ENCODE measurements around the gene LTBP4.
"Not testable (repeated sequence)": the region's sequence is repeated elsewhere in the genome, so short reads cannot be mapped to it uniquely, and the experiment has no call there.

LTBP4 gene

GRCh38 chr19:40576151-40576584, 25.0 kb upstream of the LTBP4 start:
- peak in 4 of 6 experiments; percentile 19 to 57 (median 50) for DNase-seq

GRCh38 chr19:40576585-40577451, 24.4 kb upstream of the LTBP4 start, which contains the start of gene SHKBP1:
Gene SHKBP1, plus strand, starts transcription at chr19:40576873. Its CDS starts 27 bp downstream, at chr19:40576900.
- peak; percentile 84 to 92 (median 90) for DNase-seq

DNA sequence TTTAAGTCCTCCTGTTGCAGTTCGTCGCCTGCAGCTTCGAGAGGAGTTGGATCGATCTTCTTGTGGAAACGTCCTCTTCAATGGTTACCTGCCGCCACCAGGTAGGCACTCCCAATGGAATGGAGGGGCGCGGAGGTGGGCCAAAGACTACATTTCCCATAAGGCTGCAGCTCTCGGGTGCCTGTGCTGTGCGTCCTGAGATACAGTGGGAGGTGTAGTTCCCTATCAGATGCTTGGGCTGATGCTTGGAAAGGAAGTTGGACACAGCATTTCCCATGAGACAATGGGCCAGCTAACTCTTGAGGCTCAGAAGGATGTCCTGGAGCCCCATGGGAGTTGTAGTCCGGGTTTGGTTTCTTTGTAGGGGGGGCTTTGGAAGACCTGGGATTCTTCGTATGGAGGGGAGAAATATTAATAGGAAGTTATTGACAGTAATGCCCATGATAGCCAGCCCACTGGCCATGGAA, 22.7 kb upstream of the LTBP4 start:
- peak in 1 of 6 experiments; percentile 8 for DNase-seq

DNA sequence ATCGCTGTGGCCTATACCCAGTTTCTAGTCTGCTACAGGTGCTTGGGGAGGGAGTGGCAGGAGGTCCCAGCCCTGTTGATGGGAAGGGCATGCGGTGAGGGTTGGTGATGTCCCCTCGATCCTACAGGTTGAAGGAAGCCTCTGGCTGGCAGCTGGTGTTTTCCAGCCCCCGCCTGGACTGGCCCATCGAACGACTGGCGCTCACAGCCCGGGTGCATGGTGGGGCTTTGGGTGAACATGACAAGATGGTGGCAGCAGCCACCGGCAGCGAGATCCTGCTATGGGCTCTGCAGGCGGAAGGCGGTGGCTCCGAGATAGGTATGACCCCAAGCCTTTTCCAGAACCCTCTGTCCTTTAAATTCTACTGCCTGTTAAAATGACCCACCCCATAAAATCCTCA, 20.6 kb upstream of the LTBP4 start:
- DNase-seq = no peak

- no peak for DNase-seq
These were observed 19.6 kb upstream of the LTBP4 start for GRCh38 chr19:40581531-40581930.

DNA sequence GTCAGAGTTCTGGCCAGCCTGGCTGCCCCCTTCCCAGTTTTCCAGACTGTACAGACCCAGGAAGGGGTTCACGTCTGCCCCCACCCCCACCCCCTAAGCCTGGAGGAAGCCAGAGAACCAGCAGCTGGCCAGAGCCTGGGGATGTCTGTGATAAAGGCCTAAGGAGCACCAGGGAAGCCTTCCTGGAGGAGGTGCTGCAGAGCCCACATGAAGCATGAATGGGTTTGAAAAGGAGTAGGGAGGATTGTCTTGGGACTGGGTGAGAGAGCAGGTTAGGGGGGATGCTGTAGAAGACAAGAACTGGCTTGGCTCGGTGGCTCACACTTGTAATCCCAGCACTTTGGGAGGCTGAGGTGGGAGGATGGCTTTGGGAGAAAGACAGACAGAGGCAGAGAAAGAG, 18.7 kb upstream of the LTBP4 start:
- DNase-seq = no peak

DNA sequence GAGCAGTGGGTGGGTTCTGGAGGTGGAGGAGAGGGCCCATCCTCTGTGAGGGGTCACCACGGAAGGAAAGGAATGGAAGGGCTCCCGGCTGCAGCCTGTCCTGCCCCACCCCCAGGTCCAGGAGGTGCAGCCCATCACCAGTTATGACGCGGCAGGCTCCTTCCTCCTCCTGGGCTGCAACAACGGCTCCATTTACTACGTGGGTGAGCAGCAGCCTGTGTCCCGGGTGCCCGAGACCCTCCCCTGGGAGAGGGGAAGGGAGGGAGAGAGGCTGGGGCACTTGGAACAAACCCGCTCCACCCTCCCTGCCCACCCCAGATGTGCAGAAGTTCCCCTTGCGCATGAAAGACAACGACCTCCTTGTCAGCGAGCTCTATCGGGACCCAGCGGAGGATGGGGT, 17.9 kb upstream of the LTBP4 start:
- no peak for DNase-seq

GRCh38 chr19:40584007-40584406, 17.2 kb upstream of the LTBP4 start:
- no peak for DNase-seq

DNA sequence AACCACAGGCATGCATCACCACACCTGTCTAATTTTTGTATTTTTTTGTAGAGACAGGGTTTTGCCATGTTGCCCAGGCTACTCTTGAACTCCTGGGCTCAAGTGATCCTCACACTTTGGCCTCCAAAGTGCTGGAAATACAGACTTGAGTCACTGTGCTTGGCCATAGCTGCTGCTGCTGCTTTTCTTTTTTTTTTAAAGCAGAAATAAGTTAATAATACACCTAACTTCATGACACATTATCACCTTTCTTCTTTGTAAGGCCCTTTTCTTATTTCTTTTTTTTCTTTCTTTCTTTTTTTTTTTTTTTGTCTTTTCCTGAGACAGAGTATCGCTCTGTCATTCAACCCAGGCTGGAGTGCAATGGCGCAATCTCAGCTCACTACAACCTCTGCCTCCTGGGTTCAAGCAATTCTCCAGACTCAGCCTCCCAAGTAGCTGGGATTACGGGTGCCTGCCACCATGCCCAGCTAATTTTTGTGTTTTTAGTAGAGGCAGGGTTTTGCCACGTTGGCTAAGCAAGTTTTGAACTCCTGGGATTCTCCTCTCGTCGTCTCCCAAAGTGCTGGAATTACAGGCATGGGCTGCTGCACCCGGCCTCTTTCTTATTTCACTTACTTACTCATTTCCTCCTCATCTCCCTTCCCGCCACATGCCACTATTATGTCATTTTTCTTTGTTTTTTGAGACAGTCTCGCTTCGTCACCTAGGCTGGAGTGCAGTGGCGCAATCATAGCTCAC, 15.8 kb upstream of the LTBP4 start:
- no peak for DNase-seq

- DNase-seq = no peak
These were observed 15.2 kb upstream of the LTBP4 start for GRCh38 chr19:40585982-40586422.

DNA sequence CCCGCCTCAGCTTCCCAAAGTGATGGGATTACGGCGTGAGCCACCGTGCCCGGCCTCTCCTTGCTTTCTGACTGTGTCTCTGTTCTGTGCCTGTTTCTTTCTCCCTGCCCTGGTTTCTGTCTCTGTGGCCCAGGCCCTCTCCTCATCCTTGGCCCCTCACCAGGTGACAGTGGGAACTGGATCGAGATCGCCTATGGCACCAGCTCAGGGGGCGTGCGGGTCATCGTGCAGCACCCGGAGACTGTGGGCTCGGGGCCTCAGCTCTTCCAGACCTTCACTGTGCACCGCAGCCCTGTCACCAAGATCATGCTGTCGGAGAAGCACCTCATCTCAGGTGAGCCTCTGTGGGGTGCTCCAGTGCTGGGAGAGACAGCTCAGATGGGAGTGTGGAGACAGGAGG, 14.6 kb upstream of the LTBP4 start:
- DNase-seq = no peak

DNA sequence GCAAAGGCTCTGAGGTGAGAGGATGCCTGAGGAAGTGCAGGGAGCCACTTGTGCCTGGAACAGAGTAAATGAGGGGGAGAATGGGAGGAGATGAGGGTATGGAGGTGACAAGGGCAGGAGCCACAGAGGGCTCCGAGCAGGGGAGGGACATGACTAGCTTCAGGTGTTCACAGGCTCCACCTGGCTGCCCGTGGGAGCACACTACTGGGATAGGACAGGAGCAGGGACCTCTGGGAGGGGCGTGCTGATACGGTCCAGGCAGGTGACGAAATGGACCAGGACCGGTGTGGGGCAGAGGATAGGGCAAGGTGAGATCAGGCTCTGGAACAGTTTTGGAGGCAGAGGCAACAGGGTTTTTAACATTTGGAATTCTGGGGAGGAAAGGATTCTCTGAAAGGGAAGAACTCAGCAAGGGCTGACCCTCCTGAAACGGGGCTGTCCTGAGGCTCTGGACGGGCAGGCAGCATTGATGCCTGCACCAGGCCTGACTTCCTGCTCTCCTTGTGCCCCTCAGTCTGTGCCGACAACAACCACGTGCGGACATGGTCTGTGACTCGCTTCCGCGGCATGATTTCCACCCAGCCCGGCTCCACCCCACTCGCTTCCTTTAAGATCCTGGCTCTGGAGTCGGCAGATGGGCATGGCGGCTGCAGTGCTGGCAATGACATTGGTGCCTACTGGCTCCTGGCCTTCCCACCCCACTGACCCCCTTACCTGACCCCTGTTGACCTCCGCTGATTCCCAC, 12.9 kb upstream of the LTBP4 start:
- no peak for DNase-seq

DNA sequence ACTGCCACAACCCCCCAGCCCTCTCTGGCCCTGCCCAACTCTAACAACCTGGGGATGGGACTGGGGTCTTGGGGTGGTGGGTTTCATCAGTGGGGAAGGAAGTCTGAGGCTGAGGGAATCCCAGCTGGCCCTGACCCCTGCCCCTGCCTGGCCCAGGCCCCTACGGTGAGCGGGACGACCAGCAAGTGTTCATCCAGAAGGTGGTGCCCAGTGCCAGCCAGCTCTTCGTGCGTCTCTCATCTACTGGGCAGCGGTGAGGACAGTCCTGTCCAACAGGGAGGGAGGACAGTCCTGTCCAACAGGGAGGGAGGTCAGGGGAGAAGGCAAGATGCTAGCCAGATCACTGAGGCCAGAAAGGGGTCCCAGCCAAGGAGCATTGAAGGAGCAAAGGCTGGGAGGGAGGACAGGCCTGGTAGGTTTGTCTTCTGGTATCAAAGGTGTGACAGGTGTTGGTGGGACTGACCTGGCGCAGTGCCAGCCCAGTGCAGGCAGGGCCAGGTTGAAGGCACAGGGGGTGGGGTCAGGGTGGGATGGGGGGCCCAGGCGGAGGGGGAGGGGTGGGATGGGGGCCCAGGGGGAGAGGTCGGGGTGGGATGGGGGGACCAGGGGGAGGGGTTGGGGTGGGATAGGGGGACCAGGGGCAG, 12.1 kb upstream of the LTBP4 start:
- no peak for DNase-seq

DNA sequence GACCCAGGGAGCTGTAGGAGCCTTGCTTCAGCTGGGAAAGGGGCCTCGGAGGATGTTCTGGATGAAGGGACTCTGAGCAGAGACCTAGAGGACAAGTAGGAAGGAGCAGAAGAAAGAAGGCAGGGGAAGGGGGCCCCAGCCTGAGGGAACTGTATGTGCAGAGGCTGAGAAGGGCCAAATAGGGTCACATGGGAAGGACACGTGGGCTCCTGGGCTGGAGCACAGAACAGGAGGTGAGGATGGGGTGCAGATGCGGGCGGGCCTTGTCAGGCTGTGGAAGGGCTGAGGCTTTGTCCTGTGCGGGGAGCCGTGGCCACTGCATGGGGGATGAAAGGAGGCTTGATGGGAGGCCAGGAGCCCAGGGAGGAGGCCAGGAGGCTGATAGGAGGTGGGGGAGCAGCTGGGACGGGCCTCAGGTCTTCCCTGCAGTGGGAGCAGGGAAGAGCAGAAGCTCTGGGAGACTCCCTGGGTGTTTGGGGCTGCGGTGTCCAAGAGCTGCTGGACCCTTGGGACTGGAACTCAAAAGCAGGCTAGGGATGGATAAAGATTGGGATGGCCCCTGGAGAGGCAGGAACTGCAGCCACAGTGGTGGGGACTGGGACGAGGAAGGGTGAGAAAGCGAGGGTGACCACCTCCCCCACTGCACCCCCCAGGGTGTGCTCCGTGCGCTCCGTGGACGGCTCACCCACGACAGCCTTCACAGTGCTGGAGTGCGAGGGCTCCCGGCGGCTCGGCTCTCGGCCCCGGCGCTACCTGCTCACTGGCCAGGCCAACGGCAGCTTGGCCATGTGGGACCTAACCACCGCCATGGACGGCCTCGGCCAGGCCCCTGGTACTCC, 11.4 kb upstream of the LTBP4 start:
- DNase-seq = no peak

DNA sequence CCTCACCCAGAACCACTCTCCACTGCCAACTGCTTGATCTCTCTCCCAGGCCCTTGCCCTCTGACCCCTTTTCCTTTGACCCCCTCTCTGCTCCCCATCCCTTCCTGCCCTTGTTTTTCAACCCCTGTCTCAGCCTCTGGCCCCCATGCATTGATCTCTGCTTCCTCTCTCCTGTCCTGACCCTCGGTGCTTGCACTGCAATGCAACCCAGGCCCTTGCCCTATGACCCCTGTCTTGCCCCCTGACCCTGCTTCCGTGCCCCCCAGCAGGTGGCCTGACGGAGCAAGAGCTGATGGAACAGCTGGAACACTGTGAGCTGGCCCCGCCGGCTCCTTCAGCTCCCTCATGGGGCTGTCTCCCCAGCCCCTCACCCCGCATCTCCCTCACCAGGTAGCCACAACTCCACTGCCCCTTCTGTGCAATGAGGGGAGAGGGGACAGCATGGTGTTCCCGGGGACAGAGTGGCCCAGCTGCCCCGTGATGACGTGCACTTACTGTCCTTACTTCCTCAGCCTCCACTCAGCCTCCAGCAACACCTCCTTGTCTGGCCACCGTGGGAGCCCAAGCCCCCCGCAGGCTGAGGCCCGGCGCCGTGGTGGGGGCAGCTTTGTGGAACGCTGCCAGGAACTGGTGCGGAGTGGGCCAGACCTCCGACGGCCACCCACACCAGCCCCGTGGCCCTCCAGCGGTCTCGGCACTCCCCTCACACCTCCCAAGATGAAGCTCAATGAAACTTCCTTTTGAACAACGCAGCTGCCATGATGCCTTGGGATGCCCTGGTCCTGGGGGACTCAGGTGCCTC, 10.5 kb upstream of the LTBP4 start:
- no peak for DNase-seq

DNA sequence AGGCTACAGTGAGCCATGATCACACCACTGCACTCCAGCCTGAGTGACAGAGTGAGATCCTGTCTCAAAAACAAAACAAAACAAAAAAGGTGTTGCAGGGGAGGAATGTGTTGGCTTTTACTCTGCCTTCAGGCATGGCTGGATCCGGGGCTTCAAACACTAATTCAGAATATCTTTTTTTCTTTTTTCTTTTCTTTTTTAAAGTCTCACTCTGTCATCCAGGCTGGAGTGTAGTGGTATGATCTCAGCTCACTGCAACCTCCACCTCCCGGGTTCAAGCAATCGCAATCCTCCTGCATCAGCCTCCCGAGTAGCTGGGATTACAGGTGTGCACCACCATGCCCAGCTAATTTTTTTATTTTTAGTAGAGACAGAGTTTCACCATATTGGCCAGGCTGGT, 9.4 kb upstream of the LTBP4 start:
- not testable (repeated sequence) for DNase-seq

DNA sequence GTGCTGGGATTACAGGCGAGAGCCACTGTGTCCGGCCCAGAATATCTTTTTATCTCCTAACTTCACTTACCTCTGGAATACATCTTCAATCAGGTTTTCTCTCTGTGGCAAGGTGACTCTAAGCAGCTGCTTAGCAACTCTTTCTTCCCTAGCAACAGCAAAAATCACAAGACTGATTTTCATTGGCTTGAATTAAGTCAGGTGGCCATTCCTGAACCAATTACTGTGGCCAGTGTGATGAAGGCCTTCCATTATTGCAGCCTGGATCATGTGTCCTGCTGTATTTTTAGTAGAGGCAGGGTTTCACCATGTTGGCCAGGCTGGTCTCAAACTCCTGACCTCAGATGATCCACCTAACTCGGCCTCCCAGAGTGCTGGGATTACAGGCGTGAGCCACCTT, 9.0 kb upstream of the LTBP4 start:
- no peak for DNase-seq

GRCh38 chr19:40594255-40594654, 6.9 kb upstream of the LTBP4 start:
- DNase-seq = no peak

GRCh38 chr19:40594657-40595091, 6.5 kb upstream of the LTBP4 start:
- no peak for DNase-seq

DNA sequence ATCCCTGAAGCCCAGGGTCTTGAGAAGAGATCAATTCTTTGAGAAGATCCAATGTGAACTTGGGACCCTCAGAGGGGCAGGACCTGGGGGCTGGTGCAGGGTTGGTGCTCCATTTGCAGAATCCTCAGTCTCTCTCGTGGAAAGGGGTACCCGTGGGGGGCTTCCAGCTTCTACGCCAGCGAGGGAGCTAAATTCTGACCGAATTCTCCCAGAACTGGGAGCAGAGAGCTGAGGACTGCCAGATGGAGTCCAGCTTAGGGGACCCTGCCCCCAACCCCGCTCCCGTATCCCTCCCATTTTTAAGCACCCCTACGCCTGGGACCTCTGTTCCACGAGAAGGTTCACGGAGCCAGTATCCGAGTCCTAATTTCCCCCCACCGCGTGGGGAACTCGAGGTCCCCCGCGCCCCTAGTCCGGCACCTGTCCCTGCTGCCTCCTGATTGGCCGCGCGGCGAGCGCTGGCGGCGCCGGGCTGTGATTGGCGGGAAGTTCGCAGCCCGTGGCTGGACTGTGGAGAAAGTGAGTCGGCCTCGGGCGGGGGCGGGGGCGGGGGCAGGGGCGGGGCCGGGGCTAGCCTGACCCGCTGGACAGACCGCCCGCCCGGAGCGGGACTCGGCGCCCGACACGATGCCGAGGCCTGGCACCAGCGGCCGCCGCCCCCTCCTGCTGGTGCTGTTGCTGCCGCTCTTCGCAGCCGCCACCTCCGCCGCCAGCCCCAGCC, 4.4 kb upstream of the LTBP4 start:
- peak in 1 of 6 experiments; percentile 28 for DNase-seq
